ENCODE results near the gene KIF13A.
"Not testable (repeated sequence)": the region's sequence is repeated elsewhere in the genome, so short reads cannot be mapped to it uniquely, and the experiment has no call there.

The KIF13A gene

GRCh38 chr6:17998003-17998402 lies 10.6 kb upstream of the KIF13A start:
- DNase-seq = no peak

DNA sequence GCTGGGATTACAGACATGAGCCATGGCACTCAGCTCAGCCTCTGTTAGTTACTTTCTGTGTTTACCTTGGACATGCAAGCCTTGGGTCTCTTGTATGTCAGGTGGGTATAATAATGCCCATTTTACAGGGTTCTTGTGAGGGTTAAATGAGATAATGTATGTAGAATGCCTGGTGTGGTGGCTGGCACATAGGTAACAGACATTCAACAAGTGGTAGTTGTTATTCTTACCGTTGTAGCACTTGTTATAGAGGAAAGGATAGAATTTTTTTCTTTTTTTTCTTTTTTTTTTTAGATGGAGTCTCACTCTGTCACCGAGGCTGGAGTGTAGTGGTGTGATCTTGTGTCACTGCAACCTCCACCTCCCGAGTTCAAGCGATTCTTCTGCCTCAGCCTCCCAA lies 8.0 kb upstream of the KIF13A start:
- DNase-seq = no peak

GRCh38 chr6:17994019-17994418 lies 6.6 kb upstream of the KIF13A start:
- DNase-seq = no peak

- no peak for DNase-seq
Observed at GRCh38 chr6:17988422-17988944, 1.0 kb upstream of the KIF13A start.

DNA sequence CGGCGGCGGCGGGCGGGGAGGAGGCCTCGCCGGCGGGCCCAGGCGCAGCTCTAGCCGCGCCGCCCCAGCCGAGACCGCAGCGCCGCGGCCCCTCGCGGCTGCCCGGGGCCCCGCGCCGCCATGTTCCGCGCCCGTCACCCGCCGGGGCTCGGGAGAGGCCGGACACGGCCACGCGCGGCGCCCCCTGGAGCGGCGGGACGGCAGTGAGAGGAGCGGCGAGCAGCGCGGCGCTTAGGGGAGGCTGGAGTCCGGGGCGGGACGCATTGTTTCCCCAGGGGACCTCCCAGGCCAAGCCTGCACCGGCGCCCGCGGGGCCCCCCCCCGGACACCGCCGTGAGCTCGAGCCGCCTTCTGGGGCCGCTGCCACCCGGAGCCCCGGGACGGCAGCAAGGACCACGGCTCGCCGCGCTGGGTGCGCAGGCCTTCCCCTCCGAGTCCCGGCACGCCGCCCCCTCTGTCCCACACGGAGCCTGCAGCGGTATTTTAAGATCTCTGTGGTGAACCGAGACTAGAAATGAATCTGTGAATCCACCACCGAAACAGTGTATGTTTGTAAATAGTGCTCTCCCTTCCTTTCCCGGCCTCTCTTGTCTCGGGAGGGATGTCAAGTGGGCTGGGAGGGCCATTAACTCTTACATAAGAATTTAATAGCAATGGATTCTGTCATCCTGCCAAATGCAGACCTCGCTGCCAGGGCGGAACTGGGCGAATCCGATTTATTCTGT lies 424 bp upstream of the KIF13A start:
- DNase-seq = no peak

DNA sequence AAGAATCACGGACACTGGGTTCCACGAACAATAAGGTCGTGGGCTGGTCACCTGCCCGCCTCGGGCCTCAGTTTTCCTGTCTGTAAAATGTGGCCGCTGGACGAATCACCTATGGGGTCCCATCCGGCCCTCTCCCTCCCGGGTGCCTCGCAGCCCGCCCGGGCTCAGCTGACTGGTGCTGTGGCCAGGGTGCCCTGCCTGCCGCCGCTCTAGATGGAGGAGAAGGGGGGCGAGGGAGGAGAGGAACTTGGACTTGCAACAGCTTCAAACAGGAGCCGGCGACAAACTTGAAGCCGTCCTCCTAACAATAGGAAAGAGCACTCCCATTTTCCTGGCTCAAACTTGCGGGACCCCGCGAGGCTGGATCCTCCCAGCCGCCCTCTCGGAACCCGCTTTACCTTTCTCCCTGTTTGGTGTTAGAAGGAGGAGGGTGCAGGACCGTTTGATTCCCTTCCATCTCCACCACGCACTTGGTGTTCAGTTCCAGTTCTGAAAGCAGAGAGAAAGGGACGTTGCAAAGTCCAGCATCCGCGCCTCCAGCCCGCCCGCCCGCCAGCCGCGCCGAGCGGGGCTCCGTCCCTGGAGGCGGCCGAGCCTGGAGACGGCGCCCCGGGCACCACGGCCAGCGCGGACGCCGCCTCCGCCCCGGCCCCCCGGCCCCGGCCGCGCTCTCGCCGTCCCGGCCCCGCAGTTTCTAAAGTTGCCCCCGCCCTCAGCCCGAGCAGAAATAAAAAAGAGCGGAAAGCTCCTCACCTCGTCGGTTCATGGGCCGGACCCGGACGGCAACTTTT lies 584 bp downstream of the KIF13A start:
- DNase-seq = no peak

GRCh38 chr6:17985934-17986655 lies 1.3 kb downstream of the KIF13A start:
- no peak for DNase-seq

DNA sequence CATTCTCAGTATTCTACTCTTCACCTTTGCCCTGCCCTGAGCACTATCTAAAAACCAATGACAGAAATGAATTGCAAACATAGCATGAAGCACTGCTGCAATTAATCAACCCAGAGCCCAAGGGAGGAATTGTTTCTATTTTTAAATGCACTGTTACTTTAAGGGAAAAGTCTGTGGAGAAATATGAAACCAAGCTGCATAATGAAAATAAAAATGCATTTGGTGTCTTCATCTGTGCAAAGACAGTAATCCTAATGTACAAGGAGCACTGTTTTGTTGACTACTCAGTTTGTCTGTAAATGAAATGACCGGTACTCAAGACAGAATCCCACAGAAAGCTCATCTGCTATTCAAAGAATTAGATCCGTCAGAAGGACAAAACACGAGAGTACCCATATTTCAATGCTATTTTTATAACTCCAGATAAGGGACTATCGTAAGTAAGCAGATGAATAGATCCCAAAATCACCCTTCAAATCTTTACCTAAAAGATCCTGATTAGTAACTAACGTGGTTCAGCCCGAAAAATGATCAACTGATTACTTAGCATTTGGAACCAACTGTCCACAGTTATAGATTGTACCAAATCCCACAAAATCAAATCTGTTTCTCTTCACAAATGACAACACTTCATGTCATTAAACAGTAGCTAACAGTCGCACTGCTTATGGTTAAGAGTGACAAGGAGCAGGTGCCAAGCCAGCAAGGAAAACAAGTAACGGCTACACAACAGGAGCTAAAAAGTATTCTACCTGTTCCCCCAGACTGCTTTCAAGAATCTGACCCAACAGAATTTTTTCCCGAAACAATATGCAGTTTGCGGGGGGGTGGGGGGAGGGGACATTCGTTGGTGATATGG lies 2.4 kb downstream of the KIF13A start:
- no peak for DNase-seq

GRCh38 chr6:17984399-17984798 lies 3.0 kb downstream of the KIF13A start:
- DNase-seq = no peak

GRCh38 chr6:17983730-17984129 lies 3.7 kb downstream of the KIF13A start:
- DNase-seq = no peak

DNA sequence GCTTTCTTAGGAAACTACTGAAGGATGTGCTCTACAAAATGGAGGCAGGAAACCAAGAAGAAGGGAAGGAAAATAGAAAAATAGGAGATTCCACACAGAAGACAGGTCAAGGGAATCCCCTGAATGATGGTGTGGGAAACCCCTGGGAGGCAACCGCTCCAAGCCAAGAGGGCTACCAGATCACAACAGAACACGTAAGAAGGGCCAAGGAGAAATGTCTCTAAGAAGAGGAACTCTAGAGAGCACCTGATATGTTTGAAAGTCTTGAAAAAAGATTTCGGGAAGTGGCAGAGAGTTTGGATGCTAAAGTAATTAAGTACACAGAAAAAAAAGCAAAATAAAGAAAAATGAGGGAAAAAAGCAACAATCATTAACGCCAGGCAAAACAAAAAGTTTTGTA lies 7.1 kb downstream of the KIF13A start:
- no peak for DNase-seq

DNA sequence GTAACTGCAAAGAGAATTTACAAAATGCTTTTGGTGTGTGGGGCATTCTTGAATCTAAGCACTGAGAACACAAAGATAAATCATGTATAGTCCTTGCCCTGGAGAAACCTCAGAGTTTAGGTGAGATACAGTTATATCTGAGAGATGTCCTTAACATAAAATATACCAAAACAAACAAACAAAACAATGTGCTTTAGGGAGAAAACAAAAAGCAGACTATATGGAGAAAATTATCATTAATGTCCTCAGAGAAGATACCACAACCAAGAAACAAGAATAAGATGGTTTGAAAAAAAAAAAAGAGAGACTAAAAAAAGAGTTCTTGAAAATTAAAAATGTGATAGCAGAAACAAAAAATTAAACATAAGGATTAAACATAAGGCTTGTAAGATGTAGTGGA lies 8.0 kb downstream of the KIF13A start:
- no peak for DNase-seq

DNA sequence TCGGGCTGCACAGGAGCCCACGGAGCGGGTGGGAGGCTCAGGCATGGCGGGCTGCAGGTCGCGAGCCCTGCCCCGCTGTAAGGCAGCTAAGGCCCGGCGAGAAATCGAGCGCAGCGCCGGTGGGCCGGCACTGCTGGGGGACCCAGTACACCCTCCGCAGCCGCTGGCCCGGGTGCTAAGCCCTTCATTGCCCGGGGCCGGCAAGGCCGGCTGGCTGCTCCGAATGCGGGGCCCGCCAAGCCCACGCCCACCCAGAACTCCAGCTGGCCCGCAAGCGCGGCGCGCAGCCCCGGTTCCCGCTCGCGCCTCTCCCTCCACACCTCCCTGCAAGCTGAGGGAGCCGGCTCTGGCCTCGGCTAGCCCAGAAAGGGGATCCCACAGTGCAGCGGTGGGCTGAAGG lies 11.2 kb downstream of the KIF13A start:
- DNase-seq = not testable (repeated sequence)

- no peak for DNase-seq
Observed at GRCh38 chr6:17974570-17975368, 12.7 kb downstream of the KIF13A start.

DNA sequence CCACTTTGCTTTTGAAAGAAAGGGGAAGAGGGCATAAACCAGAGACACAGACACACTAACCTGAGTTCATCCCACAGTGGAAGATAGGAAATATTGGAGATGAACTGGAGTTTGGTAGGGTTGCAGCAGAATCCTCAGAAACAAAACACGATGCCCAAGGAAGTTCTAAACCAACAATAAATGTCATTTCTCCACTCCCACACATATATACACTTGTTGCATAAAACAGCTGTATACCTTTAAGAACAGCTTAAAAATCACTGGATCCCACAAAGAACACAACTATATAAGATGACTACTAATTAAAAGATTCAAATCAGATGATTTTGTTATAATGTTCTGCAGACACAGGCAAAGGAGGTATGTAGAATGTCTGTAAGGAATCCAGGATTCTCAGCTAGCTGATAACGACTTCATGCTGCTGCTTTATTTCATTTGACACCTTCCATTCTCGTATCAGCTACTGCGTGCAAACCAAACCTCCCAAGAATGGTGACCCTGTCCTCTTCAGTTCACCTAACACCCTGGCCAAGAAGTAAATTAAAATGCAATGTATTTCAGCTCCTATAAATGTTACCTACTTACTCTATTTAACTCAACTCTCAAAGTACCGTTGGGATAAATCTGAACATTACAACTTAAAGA lies 14.3 kb downstream of the KIF13A start:
- no peak for DNase-seq

DNA sequence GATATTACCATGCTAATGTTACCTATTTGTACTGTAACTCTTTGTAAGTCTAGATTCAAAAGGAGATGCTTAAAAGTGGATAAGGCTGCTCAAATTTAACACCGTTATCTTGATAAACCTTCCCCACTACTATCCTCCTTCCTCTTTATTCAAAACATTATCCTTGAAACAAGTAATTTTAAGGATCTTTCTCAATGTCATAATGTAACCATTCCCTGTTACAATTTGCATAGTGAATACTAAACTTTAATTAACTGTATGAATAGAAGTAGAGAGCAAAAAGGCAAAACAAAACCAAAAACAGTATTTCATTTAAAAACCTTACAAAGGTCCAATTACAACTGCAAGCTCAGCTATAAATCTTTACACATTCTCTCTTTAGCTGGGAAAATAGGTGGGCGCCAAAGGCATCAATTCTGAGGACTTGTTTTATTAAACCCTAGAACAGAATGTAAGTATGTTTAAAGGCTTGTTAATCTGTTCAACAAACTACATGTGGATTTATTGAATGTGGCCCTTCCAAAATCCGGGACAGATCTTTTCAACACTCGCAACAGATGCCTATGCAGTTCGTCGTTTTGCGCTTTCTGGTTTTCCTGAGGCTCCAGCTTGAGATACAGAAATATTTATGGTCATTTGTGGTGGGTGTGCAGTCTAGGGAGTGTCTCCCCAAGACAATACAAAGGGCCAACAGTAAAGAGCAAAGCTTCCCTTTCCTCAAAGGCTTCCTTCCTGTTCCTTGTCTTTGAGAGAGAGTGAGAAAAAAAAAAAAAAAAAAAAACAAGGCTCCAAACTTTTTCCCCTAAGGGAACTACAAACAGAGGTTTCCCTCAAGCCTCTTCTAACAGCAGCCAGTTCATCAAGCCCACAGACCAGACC lies 15.1 kb downstream of the KIF13A start:
- no peak for DNase-seq

DNA sequence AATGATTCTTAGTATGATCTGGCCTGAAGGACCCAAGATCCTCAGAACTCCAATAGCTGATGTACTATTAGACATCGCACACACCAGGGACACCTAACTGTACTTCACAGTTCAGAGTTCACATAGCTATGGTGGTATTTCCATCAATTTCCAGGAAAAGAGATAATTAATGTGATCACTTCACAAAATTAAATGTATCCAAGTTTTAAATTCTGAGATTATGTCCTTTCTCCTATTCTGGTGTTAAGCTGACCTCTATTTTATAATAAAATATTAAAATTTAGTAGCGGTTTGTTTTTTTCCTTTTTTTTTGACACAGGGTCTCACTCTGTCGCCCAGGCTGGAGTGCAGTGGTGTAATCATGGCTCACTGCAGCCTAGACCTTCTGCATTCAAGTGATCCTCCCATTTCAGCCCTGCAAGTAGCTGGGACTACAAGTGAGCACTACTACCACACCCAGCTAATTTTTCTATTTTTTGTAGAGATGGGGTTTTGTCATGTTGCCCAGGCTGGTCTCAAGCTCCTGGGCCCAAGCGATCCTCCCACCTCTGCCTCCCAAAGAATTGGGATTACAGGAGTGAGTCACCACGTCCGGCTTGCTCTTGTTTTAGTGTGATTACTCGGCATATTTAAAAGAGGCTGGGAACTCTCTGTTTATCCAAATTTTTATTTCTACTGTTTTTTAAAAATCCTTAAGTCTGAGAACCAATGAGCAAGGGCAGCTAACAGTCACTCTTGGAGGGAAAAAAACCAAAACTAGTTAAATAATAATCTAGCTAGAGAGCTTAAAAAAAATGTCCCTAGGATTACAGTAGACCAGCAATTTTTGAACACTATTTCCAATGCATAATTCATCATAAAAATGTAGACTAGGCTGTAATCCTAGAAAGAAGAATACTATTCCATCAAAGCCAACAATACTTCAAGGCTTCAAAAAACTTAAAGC lies 16.0 kb downstream of the KIF13A start:
- DNase-seq = no peak

- DNase-seq = no peak
Observed at GRCh38 chr6:17968876-17969275, 18.6 kb downstream of the KIF13A start.
